Thoracic aorta (tissue), 2 donors: ENCODE data around the gene DCT. TPM values are rescaled to one million over a fixed set of nuclear protein-coding genes. Genes with fewer than 3 reads are reported as not detected.
"Not testable (repeated sequence)": the region's sequence is repeated elsewhere in the genome, so short reads cannot be mapped to it uniquely, and the experiment has no call there.

Source experiments
- ATAC-seq: fragments of 150-250 bp; one replicate; pipeline ENCODE4 v1.8.0; 2017; ENCODE audit warnings: low read depth; ENCODE audit not compliant: insufficient number of reproducible peaks, low FRiP score
- DNase-seq: peaks from one replicate; pipeline ENCODE4 v3.0.0-alpha.2; 2020; ENCODE audit warnings: low spot score
- H3K27ac ChIP-seq, 2 donors: fragments of 200-600 bp; sonication (generic); 1 replicate in 1 of 2; 2 replicates in 1 of 2; pipeline ENCODE4 v1.5.1; 2016; ENCODE audit warnings: mild to moderate bottlenecking in 2 of 2, moderate library complexity in 2 of 2
- H3K27me3 ChIP-seq: fragments of 200-600 bp; sonication (generic); replicated peaks from 2 replicates; pipeline ENCODE4 v1.6.0; 2016; ENCODE audit warnings: mild to moderate bottlenecking; ENCODE audit not compliant: insufficient read depth
- H3K36me3 ChIP-seq: fragments of 200-600 bp; sonication (generic); one replicate; pipeline ENCODE4 v1.5.1; 2016
- H3K4me1 ChIP-seq, 2 donors: fragments of 200-600 bp; sonication (generic); 1 replicate in 1 of 2; 2 replicates in 1 of 2; pipeline versions ENCODE4 v1.5.1 to v1.6.0; 2016; ENCODE audit warnings: low read depth in 2 of 2, mild to moderate bottlenecking in 1 of 2; ENCODE audit not compliant: control insufficient read depth in 1 of 2
- H3K4me3 ChIP-seq: fragments of 200-600 bp; sonication (generic); 2 replicates; pipeline ENCODE4 v1.5.1; 2016; ENCODE audit warnings: mild to moderate bottlenecking
- H3K9me3 ChIP-seq: fragments of 200-600 bp; sonication (generic); 2 replicates; pipeline ENCODE4 v1.5.1; 2016
- total RNA-seq, 2 donors: library from RNA; depleted of rRNA; stranded (reverse); fragments of >200 nt; gene quantifications; one replicate each; pipeline versions ENCODE4 v1.1.0 to v1.2.3, GENCODE V29; 2016
- TF ChIP-seq, protein P1 (sequence below): fragments of 200-600 bp; sonication (generic); IDR thresholded peaks from one replicate; pipeline ENCODE4 v1.5.1; 2019; ENCODE audit warnings: antibody characterized with exemption

DCT gene
- under 1 TPM in 1 of 2 donors, not detected in 1; 0.27 TPM for total RNA-seq

GRCh38 chr13:94479616-94480015 lies at the start of gene DCT:
TSS of gene DCT (minus strand) at chr13:94479682. CDS start at chr13:94479255, 427 bp downstream.
- TF ChIP-seq, protein P1, sequence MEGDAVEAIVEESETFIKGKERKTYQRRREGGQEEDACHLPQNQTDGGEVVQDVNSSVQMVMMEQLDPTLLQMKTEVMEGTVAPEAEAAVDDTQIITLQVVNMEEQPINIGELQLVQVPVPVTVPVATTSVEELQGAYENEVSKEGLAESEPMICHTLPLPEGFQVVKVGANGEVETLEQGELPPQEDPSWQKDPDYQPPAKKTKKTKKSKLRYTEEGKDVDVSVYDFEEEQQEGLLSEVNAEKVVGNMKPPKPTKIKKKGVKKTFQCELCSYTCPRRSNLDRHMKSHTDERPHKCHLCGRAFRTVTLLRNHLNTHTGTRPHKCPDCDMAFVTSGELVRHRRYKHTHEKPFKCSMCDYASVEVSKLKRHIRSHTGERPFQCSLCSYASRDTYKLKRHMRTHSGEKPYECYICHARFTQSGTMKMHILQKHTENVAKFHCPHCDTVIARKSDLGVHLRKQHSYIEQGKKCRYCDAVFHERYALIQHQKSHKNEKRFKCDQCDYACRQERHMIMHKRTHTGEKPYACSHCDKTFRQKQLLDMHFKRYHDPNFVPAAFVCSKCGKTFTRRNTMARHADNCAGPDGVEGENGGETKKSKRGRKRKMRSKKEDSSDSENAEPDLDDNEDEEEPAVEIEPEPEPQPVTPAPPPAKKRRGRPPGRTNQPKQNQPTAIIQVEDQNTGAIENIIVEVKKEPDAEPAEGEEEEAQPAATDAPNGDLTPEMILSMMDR, result no peak
- Histone ChIP-seq H3K9me3 (no peaks in the 10 kb centered on the region), H3K4me3 (no peak within 1 kb of the TSS), H3K4me1 (no peaks in the 10 kb centered on the region), H3K27ac (no peak within 1 kb of the TSS), H3K27me3 (no peaks in the 10 kb centered on the region), H3K36me3 (no peaks in the 10 kb centered on the region)
- DNase-seq (no peak), ATAC-seq (no peak)

DNA sequence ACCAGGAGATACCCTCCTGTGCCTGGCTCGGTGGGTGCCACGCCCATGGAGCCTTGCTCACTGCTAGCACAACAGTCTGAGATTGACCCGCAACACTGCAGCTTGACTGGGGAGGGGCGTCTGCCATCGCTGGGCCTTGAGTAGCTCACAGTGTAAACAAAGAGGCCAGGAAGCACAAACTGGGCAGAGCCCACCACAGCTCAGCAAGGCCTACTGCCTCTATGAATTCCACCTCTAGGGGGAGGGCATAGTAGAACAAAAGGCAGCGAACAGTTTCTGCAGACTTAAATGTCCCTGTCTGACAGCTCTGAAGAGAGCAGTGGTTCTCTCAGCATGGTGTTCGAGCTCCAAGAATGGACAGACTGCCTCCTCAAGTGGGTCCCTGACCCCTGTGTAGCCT lies 47.5 kb upstream of the DCT start:
- H3K4me1 ChIP-seq, H3K27ac ChIP-seq, ATAC-seq, H3K4me3 ChIP-seq, H3K27me3 ChIP-seq, H3K9me3 ChIP-seq, H3K36me3 ChIP-seq, DNase-seq: not testable (repeated sequence)

DNA sequence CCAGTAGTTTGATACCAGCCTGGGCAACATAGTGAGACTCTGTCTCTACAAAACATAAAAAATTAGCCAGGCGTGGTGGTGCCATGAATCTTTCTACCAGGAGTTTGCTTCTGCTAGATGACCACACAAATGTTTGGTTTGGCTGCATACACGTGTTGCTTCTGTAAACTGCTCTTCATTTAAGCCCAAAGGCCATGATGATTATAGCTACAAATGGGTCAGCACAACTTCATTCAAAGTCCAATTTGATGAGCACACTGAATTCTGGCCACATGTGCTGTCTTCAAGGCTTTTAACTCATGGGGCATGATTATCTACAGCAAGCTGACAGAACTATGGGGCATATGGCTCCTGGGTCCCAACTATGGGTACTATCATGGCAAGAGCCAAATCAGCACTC lies 46.3 kb upstream of the DCT start:
- TF ChIP-seq, protein P1, result no peak
- Histone ChIP-seq H3K4me1 (no peaks in the 10 kb centered on the region), H3K36me3 (no peaks in the 10 kb centered on the region), H3K27me3 (no peaks in the 10 kb centered on the region), H3K9me3 (no peaks in the 10 kb centered on the region), H3K27ac (no peak overlapping the region), H3K4me3 (no peak overlapping the region)
- ATAC-seq, result no peak
- DNase-seq, result no peak

GRCh38 chr13:94524407-94524806 lies 44.9 kb upstream of the DCT start:
- TF ChIP-seq, protein P1, result no peak
- no peaks in the 10 kb centered on the region for H3K9me3 ChIP-seq
- ATAC-seq (no peak), DNase-seq (no peak)
- H3K27me3 ChIP-seq, result no peaks in the 10 kb centered on the region
- no peaks in the 10 kb centered on the region for H3K36me3 ChIP-seq
- H3K4me3 ChIP-seq, result no peak overlapping the region
- H3K27ac ChIP-seq, result no peak overlapping the region
- H3K4me1 ChIP-seq, result no peaks in the 10 kb centered on the region

DNA sequence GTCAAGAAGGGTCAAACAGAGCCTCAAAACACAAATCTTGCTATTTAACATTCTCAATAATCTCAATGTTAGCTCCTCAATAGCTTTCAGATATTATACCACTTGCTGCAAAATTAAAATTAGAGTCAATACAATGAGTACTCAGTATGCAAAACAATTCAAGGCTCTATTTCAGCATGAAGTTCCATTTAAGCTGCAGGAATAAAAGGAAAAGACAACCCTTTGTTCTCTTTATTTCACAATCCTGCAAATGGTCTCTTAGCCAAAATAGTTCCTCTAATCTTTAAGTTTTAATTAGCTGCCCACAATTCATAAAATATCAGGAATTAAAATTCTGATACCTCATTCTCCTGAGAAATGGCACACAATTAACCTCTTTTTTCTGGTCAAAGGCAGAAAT lies 40.5 kb upstream of the DCT start:
- no peak for DNase-seq
- no peak overlapping the region for H3K27ac ChIP-seq

DNA sequence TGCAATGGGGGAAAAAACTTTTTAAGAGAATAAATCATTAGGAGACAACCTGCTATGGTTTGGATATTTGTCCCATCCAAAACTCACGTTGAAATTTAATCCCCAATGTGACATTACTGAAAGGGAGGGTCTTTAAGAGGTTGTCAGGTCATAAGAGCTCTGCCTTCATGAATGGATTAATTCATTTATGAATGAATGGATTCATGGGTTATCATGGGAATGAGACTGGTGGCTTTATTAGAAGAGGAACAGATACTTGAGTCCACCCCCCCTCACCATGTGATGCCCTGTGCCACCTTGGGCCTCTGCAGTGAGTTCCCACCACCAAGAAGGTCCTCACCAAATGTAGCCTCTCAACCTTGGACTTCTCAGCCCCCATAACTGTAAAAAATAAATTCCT lies 37.0 kb upstream of the DCT start:
- ATAC-seq, result no peak
- TF ChIP-seq, protein P1, result no peak
- DNase-seq, result no peak
- Histone ChIP-seq H3K4me3 (no peak overlapping the region), H3K27ac (no peak overlapping the region), H3K27me3 (no peaks in the 10 kb centered on the region), H3K4me1 (no peaks in the 10 kb centered on the region), H3K9me3 (no peaks in the 10 kb centered on the region), H3K36me3 (no peaks in the 10 kb centered on the region)

More for the DNA sequence above, 40.5 kb upstream of the DCT start:
- no peak for ATAC-seq
- H3K4me3 ChIP-seq, result no peak overlapping the region
- H3K4me1 ChIP-seq, result no peaks in the 10 kb centered on the region
- H3K36me3 ChIP-seq, result no peaks in the 10 kb centered on the region
- no peaks in the 10 kb centered on the region for H3K9me3 ChIP-seq
- no peaks in the 10 kb centered on the region for H3K27me3 ChIP-seq
- TF ChIP-seq, protein P1, result no peak
